Measurements from ENCODE around the gene YWHAH.

- TF ChIP-seq POLR2AphosphoS5 (IDR thresholded peaks at IDR 0.05; ENCODE audit: low read depth, low read length), result no peak
- TF ChIP-seq ATF3 (IDR thresholded peaks at IDR 0.05; ENCODE audit: insufficient read depth, low read depth, low read length), result no peak
- no peak for TF ChIP-seq POLR2A (IDR thresholded peaks at IDR 0.05; ENCODE audit: control extremely low read depth in 1 of 2, low read depth in 2 of 2, low read length in 2 of 2)
- no peak for TF ChIP-seq CHD2 (IDR thresholded peaks at IDR 0.05; ENCODE audit: low read length)
- no peak for TF ChIP-seq JUN (IDR thresholded peaks at IDR 0.05; ENCODE audit: low read depth, low read length)
- TF ChIP-seq EP300 (IDR thresholded peaks at IDR 0.05; ENCODE audit: borderline replicate concordance in 1 of 2, low read depth in 2 of 2, low read length in 2 of 2), result no peak
- no peak for TF ChIP-seq JUND (IDR thresholded peaks at IDR 0.05; ENCODE audit: low read length)
- TF ChIP-seq CTCF (IDR thresholded peaks at IDR 0.05; ENCODE audit: control extremely low read depth in 1 of 3, insufficient read depth in 1 of 3, low read depth in 1 of 3, low read length in 3 of 3), result no peak
Observed at GRCh38 chr22:31954535-31955523, 10.5 kb downstream of the YWHAH start.

Measured in H1 (cell line).